NT2/D1 (cell line): ENCODE measurements around the gene OSMR.

ENCODE experiments used
- SUZ12 ChIP-seq: IDR thresholded peaks from 2 replicates; pipeline ENCODE4 v1.6.1; 2011; ENCODE audit not compliant: insufficient read length, insufficient read depth; ENCODE audit errors: extremely low read depth
- YY1 ChIP-seq: IDR thresholded peaks from 2 replicates; pipeline ENCODE4 v1.6.1; 2011; ENCODE audit not compliant: insufficient read length, insufficient read depth
- ZNF274 ChIP-seq: IDR thresholded peaks from 2 replicates; pipeline ENCODE4 v1.6.1; 2011; ENCODE audit warnings: mild to moderate bottlenecking, low read depth, low read length

GRCh38 chr5:38809388-38810359 is 36.1 kb upstream of the OSMR start:
- TF ChIP-seq YY1: no peak
- no peak for TF ChIP-seq SUZ12
- no peak for TF ChIP-seq ZNF274
